Renal pelvis (tissue), 4 donors: ENCODE results near the gene AGAP3. TPM values are rescaled to one million over a fixed set of nuclear protein-coding genes. Genes with fewer than 3 reads are reported as not detected.

Source experiments
- DNase-seq: peaks from one replicate; pipeline ENCODE4 v3.0.0-alpha.2; 2013
- polyA plus RNA-seq, 3 donors: library from polyadenylated mRNA; unstranded; fragments of 120-200 nt; gene quantifications; one replicate each; pipeline ENCODE4 v1.2.1, GENCODE V29; 2013; ENCODE audit not compliant: insufficient read length in 3 of 3

Gene AGAP3
- polyA plus RNA-seq, 3 donors: 68.0 to 78.3 (median 72.8) TPM

DNA sequence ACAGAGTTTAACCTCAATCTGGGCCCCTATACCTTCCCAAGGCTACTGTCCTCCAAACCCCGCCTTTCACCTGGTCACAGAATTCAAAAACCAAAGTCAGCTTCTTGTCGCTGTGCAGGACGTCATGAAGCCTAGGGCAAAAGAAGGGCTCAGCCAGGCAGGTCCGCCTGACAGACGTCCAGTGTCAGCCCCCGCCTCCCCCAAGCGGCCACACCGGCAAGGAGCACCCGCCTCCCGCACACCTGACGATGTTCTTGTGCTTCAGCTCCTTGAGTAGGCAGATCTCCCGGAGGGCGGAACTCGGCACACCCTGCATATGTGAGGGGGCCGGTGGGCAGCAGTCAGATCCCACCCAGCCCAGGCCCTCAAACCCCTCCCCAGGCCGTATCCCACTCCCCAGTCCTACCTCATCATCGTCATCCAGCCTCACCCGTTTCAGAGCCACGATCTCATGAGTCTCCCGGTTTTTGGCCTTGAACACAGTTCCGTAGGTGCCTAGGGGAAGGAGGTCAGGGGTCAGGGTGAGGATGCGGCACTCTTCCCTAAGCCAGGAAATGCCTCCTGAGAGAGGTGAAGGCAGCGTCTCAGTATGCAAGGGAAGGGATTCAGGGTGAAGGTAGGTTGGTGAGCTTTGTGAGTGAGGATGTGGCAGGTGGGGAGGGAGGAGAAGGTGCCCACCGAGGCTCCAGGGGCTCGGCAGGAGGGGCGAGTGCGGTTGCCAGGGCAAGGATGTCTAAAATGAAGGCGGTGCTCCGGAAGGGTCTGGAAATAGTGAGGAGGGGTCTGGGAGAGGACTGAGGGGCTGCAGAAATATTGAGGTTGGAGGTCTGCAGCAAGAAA lies 29.4 kb upstream of the AGAP3 start:
- DNase-seq: no peak

DNA sequence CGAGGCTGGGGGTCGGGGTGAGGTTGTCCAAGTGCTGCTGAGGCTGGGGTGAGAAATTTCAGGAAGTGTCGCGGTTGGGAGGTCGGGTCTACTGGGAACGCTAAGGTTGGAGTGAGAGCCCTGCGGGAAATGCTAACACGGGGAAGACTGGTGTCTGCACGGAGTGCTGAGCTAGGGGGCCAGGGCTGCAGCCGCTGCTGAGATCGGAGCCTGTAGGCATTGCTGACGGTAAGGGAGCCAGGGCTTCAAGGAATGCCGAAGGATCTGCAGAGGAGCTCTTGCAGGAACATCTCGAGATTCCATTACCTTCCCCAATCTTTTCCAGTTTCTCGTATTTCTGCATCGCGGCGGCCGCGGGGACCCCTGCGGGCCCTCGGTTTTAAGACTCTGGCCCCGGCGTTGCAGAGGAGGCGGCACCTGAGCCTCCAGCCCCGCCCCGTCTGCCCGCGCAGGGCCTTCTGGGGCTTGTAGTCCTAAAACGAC lies 28.7 kb upstream of the AGAP3 start, which contains the start of gene CDK5:
TSS of gene CDK5 (minus strand) at position 392 of the 483 bp plus-strand sequence. CDS start at position 343, 49 bp downstream.
- no peak for DNase-seq

DNA sequence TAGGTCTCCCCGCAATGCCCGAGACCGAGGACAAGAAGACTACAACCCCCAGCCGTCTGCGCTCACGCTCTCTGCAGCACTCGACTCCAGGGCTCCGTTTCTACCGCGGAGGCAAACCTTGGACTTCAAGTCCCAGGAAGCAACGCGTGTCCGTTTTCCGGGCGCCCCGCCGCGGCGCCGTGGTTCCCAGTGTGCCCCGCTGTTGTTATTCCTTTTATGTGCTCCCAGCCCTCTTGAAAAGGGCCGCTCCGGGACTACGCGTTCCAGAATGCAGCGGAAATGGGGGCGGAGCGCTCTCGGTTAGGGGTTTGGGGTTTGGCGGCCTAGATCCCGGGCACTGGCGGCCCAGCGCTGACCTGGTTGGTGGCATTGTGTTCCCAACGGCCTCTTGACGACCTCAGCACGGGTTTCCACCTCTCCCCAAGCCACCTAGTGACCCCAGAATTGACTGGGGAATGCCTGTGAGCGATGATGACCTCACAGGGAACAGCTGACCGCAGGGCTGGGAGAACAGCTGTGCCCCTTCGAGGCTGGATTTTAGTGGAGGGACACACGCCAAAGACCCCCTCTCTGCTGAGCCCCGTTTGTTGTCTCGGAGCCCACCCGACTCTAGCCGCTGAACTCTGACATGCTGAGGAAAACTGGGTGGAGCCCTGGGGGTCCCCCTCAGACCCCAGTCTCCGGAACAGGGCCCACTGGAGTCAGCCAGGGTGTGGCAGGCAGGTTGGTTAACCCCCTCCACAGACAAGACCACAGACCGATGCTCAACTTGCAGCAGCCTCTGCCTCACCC lies 28.1 kb upstream of the AGAP3 start:
- DNase-seq: peak; percentile 99

DNA sequence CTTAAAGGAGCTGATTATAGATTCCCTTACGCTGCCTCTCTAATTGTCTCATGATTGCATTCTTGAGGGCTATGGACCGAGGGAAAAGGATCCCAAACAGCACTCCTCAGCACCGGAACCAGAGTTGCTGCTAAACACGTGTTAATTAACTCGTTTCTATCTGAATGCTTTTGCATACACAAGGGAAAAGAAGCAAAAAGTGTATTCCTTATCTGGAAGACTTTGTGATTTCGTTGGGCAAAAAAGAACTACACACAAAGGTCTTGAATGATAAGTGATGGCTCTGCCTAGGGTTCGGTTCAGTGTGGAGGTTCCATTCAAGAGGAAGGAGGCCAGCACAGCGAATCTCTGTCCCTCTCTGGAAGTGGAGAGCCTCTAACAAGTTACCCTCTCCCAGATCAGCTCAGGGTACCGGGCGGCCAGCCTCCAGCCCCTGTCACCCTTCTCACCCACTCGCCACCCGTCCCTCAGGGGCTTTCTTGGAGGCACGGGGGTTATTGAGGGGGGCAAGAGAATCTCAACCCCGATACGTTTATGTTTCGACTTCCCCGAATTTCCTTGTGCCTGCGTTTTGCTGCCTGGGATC lies 27.4 kb upstream of the AGAP3 start:
- DNase-seq: no peak

DNA sequence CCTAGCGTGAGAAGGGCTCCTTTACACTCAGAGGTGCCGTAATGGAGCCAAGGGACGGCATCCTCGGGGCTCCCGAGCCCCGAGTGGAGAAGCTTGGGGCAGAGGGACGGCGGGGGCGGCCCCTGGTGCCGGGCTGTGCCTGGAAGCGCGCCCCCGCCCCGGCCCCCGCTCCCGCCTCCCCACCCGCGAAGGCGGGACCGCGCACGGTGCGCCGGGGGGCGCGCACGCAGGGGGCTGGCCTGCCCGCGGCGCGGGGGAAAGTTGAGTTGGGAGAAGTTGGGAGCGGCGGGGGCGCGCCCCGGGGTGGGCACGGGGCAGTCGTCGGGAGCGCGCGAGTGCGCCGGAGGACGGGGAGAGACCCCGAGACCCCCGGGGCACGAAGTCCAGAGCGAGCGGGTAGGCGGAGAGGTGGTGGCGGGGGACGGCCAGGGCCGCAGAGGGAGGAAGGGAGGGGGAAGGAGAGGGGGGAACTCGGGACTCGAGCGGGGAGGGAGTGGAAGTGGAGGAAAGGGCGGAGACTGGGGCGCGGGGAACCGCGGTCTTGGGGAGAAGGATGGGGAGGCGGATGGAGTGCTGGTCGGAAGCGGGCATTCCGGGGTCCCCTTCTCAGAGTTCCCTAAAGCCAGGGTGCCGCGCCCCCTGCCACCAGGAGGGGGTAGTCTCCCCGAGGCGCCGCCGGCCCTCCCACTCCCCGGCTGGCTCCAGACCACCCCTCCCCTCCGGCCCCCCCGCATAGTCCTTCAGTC lies 26.7 kb upstream of the AGAP3 start, which contains the start of gene SLC4A2:
TSS of gene SLC4A2 (plus strand) at position 223 of the 746 bp plus-strand sequence. CDS start 2,399 bp downstream, outside the sequence.
- peak; percentile 76 for DNase-seq

DNA sequence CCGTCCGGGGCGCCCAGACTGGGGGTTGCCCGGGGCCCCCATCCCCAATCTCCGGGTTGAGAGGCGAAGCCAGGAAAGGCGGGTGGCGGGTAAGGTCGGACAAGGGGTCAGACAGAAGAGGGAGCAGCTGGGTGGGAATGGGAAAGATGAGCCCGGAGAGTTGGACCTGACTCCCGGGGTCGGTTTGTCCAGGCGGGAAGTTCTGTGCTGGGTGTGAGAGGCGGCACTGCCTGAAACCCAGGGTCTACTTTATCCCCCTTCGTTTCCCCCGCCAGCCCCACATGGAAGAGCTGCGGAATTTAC lies 26.2 kb upstream of the AGAP3 start:
- no peak for DNase-seq

DNA sequence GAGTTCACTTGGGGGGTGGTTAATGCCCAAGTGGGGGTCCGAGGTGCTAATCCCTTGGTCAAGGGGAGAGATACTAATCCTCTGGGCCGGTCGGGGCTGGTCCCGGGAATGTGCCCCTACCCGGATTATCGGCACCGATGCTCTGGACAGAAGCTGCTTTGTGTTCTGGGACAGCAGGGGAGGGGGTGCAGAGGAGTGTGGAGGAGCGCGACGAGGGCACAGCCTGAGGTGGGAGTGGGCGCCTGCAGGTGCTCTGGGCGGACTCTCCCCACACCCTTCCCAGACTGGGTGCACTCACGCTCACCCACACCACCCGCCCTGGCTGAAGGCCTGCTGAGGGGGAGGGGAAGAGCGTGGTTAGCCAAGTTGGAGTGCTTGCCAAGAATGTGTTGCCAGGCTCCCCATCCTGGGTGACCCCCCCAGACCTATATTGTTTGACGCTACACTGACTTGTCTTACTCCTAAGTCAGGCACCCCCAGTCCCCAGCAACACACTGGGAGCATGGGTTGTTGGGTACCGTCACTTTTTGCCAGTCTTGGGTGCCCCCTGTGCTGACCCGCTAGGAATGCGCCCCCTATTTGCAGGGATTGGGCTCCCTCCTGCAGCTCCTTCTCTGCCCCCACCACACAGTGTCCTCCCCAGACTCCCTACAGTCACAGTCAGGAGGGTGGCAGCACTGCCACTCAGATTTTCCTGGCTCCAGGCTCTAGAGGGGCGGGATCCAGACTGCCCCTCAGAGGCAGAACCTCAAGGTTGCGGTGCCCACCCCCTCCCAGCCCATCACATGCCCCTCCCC lies 25.7 kb upstream of the AGAP3 start:
- no peak for DNase-seq

- DNase-seq: no peak
Observed at GRCh38 chr7:151061213-151062110, 24.8 kb upstream of the AGAP3 start.

DNA sequence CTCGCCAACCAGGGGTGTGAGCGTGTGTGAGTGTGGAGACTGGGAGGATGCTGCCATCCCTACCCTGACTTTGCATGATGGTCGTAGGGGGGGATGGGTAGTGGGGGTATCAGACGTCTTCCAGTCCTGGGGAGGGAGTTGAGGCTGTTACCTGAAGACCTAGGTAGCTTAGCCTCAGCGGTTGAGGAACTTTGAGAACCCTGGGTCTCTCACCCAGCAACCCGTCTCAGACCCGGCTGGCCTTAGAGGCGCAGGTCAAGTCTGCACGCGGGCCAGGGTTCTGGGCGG lies 24.2 kb upstream of the AGAP3 start:
- no peak for DNase-seq

DNA sequence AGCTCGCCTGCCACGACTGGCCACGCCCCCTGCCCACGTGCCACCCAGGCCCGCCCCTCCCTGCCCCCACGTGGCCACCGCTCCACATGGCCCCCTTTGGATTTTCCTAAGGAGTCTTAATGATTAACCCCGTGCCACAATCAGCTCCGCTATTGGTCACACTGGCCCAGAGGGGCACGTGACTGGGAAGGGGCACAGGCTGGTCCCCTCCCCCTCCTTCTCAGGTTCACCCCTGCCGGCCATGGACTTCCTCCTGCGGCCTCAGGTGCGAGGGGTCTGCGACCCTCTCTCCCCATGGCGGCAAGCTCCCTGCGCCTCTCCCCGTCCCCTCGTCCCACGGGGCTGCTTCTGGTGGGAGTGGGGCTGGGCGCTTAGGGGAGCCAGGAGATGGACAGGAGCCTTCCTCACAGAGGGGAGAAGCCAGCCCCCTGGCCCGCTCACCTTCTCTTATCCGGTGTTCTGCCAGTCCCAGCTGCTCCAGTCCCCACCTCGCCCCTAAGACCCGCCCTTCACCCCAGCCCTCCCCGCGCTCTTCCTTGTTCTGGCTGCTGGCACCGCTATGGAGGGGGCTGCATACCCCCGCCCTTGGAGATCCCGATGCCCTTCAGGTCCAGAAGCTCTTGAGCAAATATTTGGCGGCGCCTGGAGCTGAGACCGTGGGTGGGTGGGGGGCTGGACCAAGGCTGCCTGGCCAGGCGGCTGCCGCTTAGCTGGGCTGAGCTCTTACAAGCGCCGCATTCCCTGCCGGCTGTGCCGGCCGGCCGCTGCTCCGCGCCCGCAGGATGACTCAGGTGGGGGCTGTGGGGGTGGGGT lies 23.7 kb upstream of the AGAP3 start:
- peak; percentile 81 for DNase-seq

DNA sequence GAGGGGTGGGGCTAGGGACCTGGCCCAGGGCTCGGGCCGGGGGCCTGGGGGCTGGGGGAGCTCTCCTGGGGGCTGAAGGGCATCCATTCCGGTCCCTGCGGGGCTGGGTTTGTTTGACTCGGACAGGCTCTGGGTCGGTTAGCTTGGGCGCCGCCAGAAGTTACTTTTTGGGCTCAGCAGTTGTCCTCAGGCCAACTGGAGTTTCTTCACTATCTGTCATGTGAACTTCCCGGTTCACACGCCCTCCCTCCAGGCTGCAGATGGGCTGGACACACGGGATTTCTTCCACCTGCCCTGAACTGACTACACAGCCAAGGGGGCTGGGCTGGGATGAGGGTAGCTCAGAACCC lies 23.1 kb upstream of the AGAP3 start:
- no peak for DNase-seq

GRCh38 chr7:151064454-151064853 lies 21.8 kb upstream of the AGAP3 start:
- DNase-seq: no peak

DNA sequence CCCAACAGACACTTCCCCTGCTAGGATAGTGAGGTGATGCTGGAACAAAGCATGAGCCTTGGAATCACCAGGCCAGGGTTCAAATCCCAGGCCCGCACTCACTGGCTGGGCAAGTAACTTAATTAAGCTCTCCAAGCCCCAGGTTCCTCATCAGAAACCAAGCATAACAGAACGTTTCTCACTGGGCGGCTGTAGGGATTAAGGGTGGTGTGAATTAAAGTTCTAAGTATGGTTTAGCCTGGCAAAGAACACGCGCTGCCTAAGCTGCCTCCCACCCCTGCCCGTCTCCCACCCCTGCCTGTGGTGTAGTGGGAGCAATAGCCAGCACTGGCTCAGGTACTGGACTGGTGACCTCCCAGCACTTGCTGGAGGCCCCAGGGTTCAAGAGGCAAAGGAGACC lies 21.3 kb upstream of the AGAP3 start:
- no peak for DNase-seq

DNA sequence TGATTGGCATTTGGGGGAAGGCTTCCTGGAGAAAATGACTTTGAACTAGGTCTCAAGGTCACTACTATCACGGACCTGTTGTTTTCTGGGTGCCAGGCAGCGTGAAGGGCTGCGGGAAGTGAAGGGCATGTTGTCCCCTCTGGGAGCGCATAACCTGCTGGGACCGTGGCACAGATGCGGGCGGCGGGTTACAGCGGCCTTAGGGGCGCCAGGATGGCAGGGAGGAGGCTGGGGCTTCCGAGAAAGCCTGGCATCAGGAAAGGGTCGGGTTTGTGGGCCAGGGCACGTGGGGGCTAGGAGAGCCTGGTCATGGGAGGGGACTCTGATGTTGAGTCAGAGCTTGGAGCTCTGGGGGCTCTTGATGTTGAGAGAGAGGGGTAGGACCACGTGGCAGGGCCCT lies 20.8 kb upstream of the AGAP3 start:
- no peak for DNase-seq

DNA sequence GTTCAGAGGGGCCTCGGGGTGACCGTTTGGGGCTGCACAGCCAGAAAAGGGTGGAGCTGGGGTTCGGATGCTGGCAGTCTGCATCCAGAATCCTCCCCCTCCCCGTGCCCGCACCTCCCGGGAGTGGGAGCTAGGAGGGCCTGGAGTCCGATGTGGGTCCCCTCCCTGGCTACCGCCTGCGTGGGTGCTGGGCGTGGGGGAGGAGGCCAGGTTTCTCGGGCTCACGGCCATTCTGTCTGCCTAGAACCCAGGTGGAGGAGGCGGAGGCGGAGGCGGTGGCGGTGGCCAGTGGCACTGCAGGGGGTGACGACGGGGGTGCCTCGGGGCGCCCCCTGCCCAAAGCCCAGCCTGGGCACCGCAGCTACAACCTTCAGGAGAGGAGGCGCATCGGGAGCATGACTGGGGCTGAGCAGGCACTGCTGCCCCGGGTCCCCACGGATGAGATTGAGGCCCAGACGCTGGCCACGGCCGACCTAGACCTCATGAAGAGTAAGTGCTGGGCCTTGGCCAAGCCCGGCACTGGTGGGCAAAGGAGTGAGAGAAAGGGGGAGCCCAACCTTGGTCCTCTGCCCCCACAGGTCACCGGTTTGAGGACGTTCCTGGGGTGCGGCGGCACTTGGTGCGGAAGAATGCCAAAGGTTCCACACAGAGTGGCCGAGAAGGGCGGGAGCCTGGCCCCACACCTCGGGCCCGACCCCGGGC lies 19.9 kb upstream of the AGAP3 start:
- no peak for DNase-seq

DNA sequence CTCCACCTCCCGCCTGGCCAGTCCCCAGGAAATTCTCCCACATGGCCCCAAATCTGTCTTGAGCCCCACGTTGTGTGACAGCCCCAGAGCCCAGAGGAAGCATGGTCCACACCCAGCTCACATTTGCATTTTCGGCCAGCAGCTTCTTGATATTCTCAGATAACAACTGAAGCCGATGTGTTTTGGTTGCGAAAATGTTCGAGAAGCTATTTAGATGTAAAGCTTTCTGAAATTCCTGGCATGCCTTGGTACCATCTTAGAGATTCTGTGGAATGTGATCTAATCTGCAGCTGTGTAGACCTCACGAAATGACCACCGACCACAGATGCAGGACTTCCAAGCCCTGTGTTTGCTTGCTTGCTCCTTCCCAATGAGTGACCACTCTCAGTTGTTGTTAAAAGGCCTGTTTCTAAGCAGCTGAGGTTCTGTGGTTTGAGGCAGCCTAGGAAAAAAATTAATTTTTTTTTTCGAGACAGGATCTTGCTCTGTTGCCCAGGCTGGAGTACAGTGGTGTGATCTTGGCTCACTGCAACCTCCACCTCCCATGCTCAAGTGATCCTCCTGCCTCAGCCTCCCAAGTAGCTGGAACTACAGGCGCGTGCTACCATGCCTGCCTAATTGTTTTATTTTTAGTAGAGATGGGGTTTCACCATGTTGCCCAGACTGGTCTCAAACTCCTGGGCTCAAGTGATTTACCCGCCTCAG lies 18.1 kb upstream of the AGAP3 start:
- DNase-seq: no peak

- no peak for DNase-seq
Observed at GRCh38 chr7:151069841-151070573, 16.3 kb upstream of the AGAP3 start.
